Endothelial cell of umbilical vein (primary cell): ENCODE data around the gene RBM20.

ENCODE experiments used
- CTCF ChIP-seq, 2 donors: IDR thresholded peaks; 1 replicate in 1 of 2; 2 replicates in 1 of 2; pipeline ENCODE4 v1.5.1; 2011; ENCODE audit warnings: low read length in 2 of 2, mild to moderate bottlenecking in 2 of 2, moderate library complexity in 2 of 2, control low read depth in 1 of 2, inconsistent platforms in 1 of 2, low read depth in 1 of 2; ENCODE audit not compliant: insufficient read depth in 1 of 2; ENCODE audit errors: extremely low read depth in 1 of 2
- EZH2 ChIP-seq: IDR thresholded peaks from 2 replicates; pipeline ENCODE4 v1.6.1; 2012; ENCODE audit warnings: borderline replicate concordance, low read depth, mild to moderate bottlenecking, moderate library complexity, low read length, inconsistent platforms; ENCODE audit not compliant: severe bottlenecking
- MYC ChIP-seq: IDR thresholded peaks from one replicate; pipeline ENCODE4 v1.6.1; 2011; ENCODE audit warnings: mild to moderate bottlenecking, low read depth, low read length
- POLR2A ChIP-seq: IDR thresholded peaks from 2 replicates; pipeline ENCODE4 v1.6.1; 2012; ENCODE audit warnings: low read depth, mild to moderate bottlenecking, control low read depth, low read length
- POLR2AphosphoS5 ChIP-seq: IDR thresholded peaks from 2 replicates; pipeline ENCODE4 v1.6.1; 2012; ENCODE audit warnings: low read depth, mild to moderate bottlenecking, control low read depth, low read length, moderate library complexity; ENCODE audit not compliant: insufficient read depth

GRCh38 chr10:110644598-110645462 is 694 bp downstream of the RBM20 start:
- TF ChIP-seq CTCF (IDR thresholded peaks at IDR 0.05; ENCODE audit: extremely low read depth in 1 of 2, insufficient read depth in 1 of 2, low read depth in 1 of 2, low read length in 2 of 2) (no peak), EZH2 (no peak), POLR2AphosphoS5 (no peak), POLR2A (no peak), MYC (no peak)
